Measurements from ENCODE around the gene COL18A1. TPM values are rescaled to one million over a fixed set of nuclear protein-coding genes. Genes with fewer than 3 reads are reported as not detected.
"Not testable (repeated sequence)": the region's sequence is repeated elsewhere in the genome, so short reads cannot be mapped to it uniquely, and the experiment has no call there.

Gene COL18A1
- total RNA-seq, 1 donor: 8.6 TPM

- Histone ChIP-seq H3K27me3 (ENCODE audit: insufficient read depth, low read length) (no peaks in the 10 kb centered on the region), H3K4me1 (ENCODE audit: insufficient read depth, low read length) (no peaks in the 10 kb centered on the region), H3K4me3 (ENCODE audit: low read length) (no peak overlapping the region), H3K9me3 (ENCODE audit: low read depth, low read length) (no peaks in the 10 kb centered on the region)
These were observed 24.5 kb downstream of the COL18A1 start for GRCh38 chr21:45429221-45430175.

GRCh38 chr21:45430521-45431501 is 25.8 kb downstream of the COL18A1 start:
- no peaks in the 10 kb centered on the region for H3K4me1 ChIP-seq (ENCODE audit: insufficient read depth, low read length)
- H3K27me3 ChIP-seq (ENCODE audit: insufficient read depth, low read length): no peaks in the 10 kb centered on the region
- no peak overlapping the region for H3K4me3 ChIP-seq (ENCODE audit: low read length)
- H3K9me3 ChIP-seq (ENCODE audit: low read depth, low read length): no peaks in the 10 kb centered on the region

- H3K9me3 ChIP-seq (ENCODE audit: low read depth, low read length): no peaks in the 10 kb centered on the region
- H3K27me3 ChIP-seq (ENCODE audit: insufficient read depth, low read length): no peaks in the 10 kb centered on the region
- H3K4me3 ChIP-seq (ENCODE audit: low read length): no peak overlapping the region
- no peaks in the 10 kb centered on the region for H3K4me1 ChIP-seq (ENCODE audit: insufficient read depth, low read length)
These were observed 27.0 kb downstream of the COL18A1 start for GRCh38 chr21:45431781-45432572.

- no peaks in the 10 kb centered on the region for H3K27me3 ChIP-seq (ENCODE audit: insufficient read depth, low read length)
- no peak overlapping the region for H3K4me3 ChIP-seq (ENCODE audit: low read length)
- no peaks in the 10 kb centered on the region for H3K9me3 ChIP-seq (ENCODE audit: low read depth, low read length)
- H3K4me1 ChIP-seq (ENCODE audit: insufficient read depth, low read length): no peaks in the 10 kb centered on the region
These were observed 27.8 kb downstream of the COL18A1 start for GRCh38 chr21:45432575-45433255.

- Histone ChIP-seq H3K4me1 (ENCODE audit: insufficient read depth, low read length) (no peaks in the 10 kb centered on the region), H3K27me3 (ENCODE audit: insufficient read depth, low read length) (no peaks in the 10 kb centered on the region), H3K9me3 (ENCODE audit: low read depth, low read length) (no peaks in the 10 kb centered on the region)
These were observed 28.3 kb downstream of the COL18A1 start for GRCh38 chr21:45433301-45433700.

GRCh38 chr21:45433911-45434644 is 29.1 kb downstream of the COL18A1 start:
- Histone ChIP-seq H3K27me3 (ENCODE audit: insufficient read depth, low read length) (no peaks in the 10 kb centered on the region), H3K4me3 (ENCODE audit: low read length) (no peak overlapping the region), H3K4me1 (ENCODE audit: insufficient read depth, low read length) (peaks cover 7% of the 10 kb centered on the region), H3K9me3 (ENCODE audit: low read depth, low read length) (no peaks in the 10 kb centered on the region)

More at GRCh38 chr21:45433301-45433700, 28.3 kb downstream of the COL18A1 start:
- H3K4me3 ChIP-seq (ENCODE audit: low read length): no peak overlapping the region

- H3K9me3 ChIP-seq (ENCODE audit: low read depth, low read length): no peaks in the 10 kb centered on the region
- H3K27me3 ChIP-seq (ENCODE audit: insufficient read depth, low read length): no peaks in the 10 kb centered on the region
- H3K4me3 ChIP-seq (ENCODE audit: low read length): no peak overlapping the region
- H3K4me1 ChIP-seq (ENCODE audit: insufficient read depth, low read length): peaks cover 12% of the 10 kb centered on the region
These were observed 29.8 kb downstream of the COL18A1 start for GRCh38 chr21:45434645-45435217.

GRCh38 chr21:45435405-45435981 is 30.5 kb downstream of the COL18A1 start:
- Histone ChIP-seq H3K27me3 (ENCODE audit: insufficient read depth, low read length) (no peaks in the 10 kb centered on the region), H3K9me3 (ENCODE audit: low read depth, low read length) (no peaks in the 10 kb centered on the region), H3K4me1 (ENCODE audit: insufficient read depth, low read length) (peaks cover 12% of the 10 kb centered on the region), H3K4me3 (ENCODE audit: low read length) (no peak overlapping the region)

- Histone ChIP-seq H3K4me1 (ENCODE audit: insufficient read depth, low read length) (peaks cover 12% of the 10 kb centered on the region), H3K4me3 (ENCODE audit: low read length) (no peak overlapping the region), H3K27me3 (ENCODE audit: insufficient read depth, low read length) (no peaks in the 10 kb centered on the region), H3K9me3 (ENCODE audit: low read depth, low read length) (no peaks in the 10 kb centered on the region)
These were observed 31.5 kb downstream of the COL18A1 start for GRCh38 chr21:45436351-45437065.

- not testable (repeated sequence) for H3K9me3 ChIP-seq (ENCODE audit: low read depth, low read length)
These were observed 32.9 kb downstream of the COL18A1 start for GRCh38 chr21:45437844-45438243.

GRCh38 chr21:45438391-45439145 is 33.6 kb downstream of the COL18A1 start:
- H3K9me3 ChIP-seq (ENCODE audit: low read depth, low read length): no peaks in the 10 kb centered on the region
- H3K4me3 ChIP-seq (ENCODE audit: low read length): no peak overlapping the region
- peaks cover 12% of the 10 kb centered on the region for H3K4me1 ChIP-seq (ENCODE audit: insufficient read depth, low read length)
- H3K27me3 ChIP-seq (ENCODE audit: insufficient read depth, low read length): no peaks in the 10 kb centered on the region

More at GRCh38 chr21:45437844-45438243, 32.9 kb downstream of the COL18A1 start:
- H3K4me1 ChIP-seq (ENCODE audit: insufficient read depth, low read length): peaks cover 12% of the 10 kb centered on the region
- not testable (repeated sequence) for H3K27me3 ChIP-seq (ENCODE audit: insufficient read depth, low read length); H3K4me3 ChIP-seq (ENCODE audit: low read length)
